Measurements from ENCODE around the gene PPP1R7.

Gene PPP1R7

GRCh38 chr2:241129086-241129871 lies 21.0 kb upstream of the PPP1R7 start:
- Mint-ChIP-seq H3K36me3 (ENCODE audit: low read depth) (peaks cover 82% of the 10 kb centered on the region), H3K4me1 (ENCODE audit: low read depth) (peaks cover 39% of the 10 kb centered on the region)

GRCh38 chr2:241130316-241130715 lies 20.0 kb upstream of the PPP1R7 start:
- no peak overlapping the region for H3K27ac Mint-ChIP-seq
- peaks cover 39% of the 10 kb centered on the region for H3K4me1 Mint-ChIP-seq (ENCODE audit: low read depth)
- no peak overlapping the region for H3K4me3 Mint-ChIP-seq
- H3K36me3 Mint-ChIP-seq (ENCODE audit: low read depth): peaks cover 88% of the 10 kb centered on the region
- no peaks in the 10 kb centered on the region for H3K9me3 Mint-ChIP-seq
- DNase-seq: no peak
- H3K27me3 Mint-ChIP-seq: no peaks in the 10 kb centered on the region

More at GRCh38 chr2:241129086-241129871, 21.0 kb upstream of the PPP1R7 start:
- H3K4me3 Mint-ChIP-seq: no peak overlapping the region
- peak overlapping the region; percentile 95 for H3K27ac Mint-ChIP-seq
- no peaks in the 10 kb centered on the region for H3K9me3 Mint-ChIP-seq
- DNase-seq: no peak
- no peaks in the 10 kb centered on the region for H3K27me3 Mint-ChIP-seq

GRCh38 chr2:241131531-241131930 lies 18.7 kb upstream of the PPP1R7 start:
- Mint-ChIP-seq H3K36me3 (ENCODE audit: low read depth) (peaks cover 89% of the 10 kb centered on the region), H3K4me1 (ENCODE audit: low read depth) (peaks cover 32% of the 10 kb centered on the region), H3K27ac (no peak overlapping the region)

DNA sequence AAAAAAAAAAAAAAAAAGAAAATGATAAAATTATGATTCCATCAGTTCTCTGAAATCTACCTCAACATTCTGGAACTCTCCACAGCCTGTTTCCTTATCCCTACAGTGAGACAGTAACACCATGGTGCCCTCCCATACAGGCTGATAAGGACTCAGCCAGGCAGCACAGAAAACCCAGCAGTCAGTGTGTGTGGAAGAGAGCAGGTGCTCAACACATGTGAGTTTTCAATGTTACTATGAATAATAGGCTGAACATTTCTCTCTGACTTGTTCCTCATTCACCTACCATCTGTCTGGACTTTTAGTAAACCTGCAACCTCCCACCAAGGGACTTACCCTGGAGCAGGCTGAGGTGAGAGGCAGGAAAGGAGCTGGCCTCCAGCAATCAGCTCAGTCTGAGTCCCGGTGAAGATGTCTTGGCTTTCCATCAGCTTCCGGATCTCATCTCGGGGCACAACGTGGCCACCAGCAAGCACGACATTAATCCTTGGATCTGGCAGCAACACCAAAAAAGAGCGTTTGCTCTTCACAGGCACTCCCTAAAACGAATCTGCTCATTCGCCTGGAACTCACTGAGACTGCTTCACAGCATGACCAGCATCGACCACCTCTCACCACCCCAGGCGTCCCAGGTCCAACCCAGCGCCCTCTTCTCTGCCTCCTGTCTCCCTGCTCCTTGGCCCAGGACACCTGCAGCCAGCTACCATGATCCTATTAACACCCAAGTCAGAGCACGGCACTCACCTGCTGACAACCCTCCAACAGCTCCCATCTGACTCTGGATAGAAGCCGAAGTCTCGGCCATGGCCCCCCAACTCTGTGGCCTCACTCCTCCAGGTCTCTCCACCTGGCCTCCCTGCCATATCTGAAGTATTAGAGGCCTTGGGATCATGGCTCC lies 17.5 kb upstream of the PPP1R7 start:
- no peak overlapping the region for H3K27ac Mint-ChIP-seq
- peaks cover 89% of the 10 kb centered on the region for H3K36me3 Mint-ChIP-seq (ENCODE audit: low read depth)
- H3K4me3 Mint-ChIP-seq: no peak overlapping the region
- H3K9me3 Mint-ChIP-seq: no peaks in the 10 kb centered on the region
- DNase-seq: no peak
- H3K27me3 Mint-ChIP-seq: no peaks in the 10 kb centered on the region
- peaks cover 21% of the 10 kb centered on the region for H3K4me1 Mint-ChIP-seq (ENCODE audit: low read depth)

More at GRCh38 chr2:241131531-241131930, 18.7 kb upstream of the PPP1R7 start:
- Mint-ChIP-seq H3K9me3 (no peaks in the 10 kb centered on the region), H3K27me3 (no peaks in the 10 kb centered on the region), H3K4me3 (no peak overlapping the region)
- no peak for DNase-seq

DNA sequence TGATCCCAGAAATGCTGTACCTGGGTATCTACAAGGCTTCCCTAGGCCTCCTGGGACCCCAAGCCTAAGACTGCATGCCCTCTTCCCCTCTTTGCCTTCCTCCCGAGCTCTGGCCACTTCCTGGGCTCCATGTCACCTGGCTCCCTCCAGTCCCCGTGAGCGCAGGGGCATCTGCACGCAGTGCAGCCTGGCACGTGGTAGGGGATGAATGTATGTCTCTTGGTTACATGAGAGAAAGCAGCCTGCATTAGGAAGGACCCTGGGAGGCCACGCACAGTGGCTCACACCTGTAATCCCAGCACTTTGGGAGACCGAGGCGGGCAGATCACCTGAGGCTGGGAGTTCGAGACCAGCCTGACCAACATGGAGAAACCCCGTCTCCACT lies 16.8 kb upstream of the PPP1R7 start:
- peaks cover 15% of the 10 kb centered on the region for H3K4me1 Mint-ChIP-seq (ENCODE audit: low read depth)
- no peak overlapping the region for H3K27ac Mint-ChIP-seq

DNA sequence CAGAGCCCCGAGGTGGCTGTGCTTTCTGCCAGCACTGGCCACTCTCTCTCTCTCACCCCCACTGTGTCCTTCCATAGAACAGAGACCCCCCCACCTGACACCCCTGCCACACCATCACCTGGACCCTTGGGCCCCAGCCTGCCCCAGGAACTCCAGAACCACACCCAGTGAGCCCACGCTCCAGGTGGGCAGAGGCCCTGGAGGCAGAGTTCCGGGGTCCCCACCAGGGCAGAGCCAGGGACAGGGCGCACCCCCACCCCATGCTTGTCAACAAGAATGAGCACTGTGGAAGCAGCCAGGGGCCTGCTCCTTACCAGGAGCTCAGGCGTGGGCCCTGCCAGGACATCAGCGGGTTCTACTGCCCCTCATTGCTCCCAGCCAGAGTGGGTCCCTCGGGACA lies 15.6 kb upstream of the PPP1R7 start:
- Mint-ChIP-seq H3K36me3 (ENCODE audit: low read depth) (peaks cover 90% of the 10 kb centered on the region), H3K9me3 (no peaks in the 10 kb centered on the region), H3K27ac (no peak overlapping the region), H3K4me1 (ENCODE audit: low read depth) (peaks cover 3% of the 10 kb centered on the region), H3K4me3 (no peak overlapping the region), H3K27me3 (no peaks in the 10 kb centered on the region)
- no peak for DNase-seq

More for the DNA sequence above, 16.8 kb upstream of the PPP1R7 start:
- H3K36me3 Mint-ChIP-seq (ENCODE audit: low read depth): peaks cover 89% of the 10 kb centered on the region
- no peaks in the 10 kb centered on the region for H3K27me3 Mint-ChIP-seq
- DNase-seq: no peak
- H3K9me3 Mint-ChIP-seq: no peaks in the 10 kb centered on the region
- no peak overlapping the region for H3K4me3 Mint-ChIP-seq

DNA sequence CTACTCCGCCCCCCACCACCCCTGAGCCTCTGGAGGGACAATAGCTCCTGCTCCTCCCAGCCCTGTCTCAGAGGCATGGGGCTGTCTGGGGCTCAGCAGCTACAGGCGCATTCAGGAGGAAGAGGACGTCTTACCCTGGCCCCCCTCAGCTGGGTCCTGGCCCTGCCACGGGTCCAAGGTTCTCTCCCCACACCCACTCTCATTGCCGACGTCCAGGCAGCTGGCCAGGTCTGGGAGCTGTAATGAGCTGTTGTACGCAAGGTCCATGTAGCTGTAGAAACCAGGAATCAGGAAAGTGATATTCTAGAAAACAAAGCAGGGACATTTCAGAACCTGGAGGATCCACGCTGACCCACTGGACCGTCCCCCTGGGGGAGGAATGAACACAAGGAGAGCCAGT lies 14.5 kb upstream of the PPP1R7 start:
- Mint-ChIP-seq H3K27me3 (no peaks in the 10 kb centered on the region), H3K9me3 (no peaks in the 10 kb centered on the region), H3K4me1 (ENCODE audit: low read depth) (no peaks in the 10 kb centered on the region), H3K4me3 (no peak overlapping the region), H3K36me3 (ENCODE audit: low read depth) (peaks cover 90% of the 10 kb centered on the region), H3K27ac (no peak overlapping the region)
- DNase-seq: no peak

DNA sequence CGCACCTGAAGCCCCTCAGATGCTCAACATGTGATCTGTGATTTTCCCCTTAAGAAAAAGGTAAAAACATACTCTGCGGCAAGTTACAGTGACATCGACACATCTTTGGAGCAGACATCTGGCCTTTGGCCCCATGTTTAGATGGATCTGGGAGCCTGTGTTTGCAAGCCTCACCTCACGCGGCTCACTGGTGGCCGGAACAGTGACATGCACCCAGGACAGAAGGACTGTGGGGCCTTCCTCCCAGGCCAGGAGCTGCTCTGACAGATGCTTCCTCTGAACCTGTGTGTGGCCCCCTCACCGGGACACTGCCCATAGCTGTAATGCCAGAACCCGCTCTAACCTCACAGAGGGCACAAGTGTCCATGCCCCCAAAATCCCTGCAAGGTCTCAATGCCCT lies 14.1 kb upstream of the PPP1R7 start:
- no peaks in the 10 kb centered on the region for H3K9me3 Mint-ChIP-seq
- H3K4me3 Mint-ChIP-seq: no peak overlapping the region
- H3K27me3 Mint-ChIP-seq: no peaks in the 10 kb centered on the region
- H3K27ac Mint-ChIP-seq: no peak overlapping the region
- no peak for DNase-seq
- peaks cover 92% of the 10 kb centered on the region for H3K36me3 Mint-ChIP-seq (ENCODE audit: low read depth)
- no peaks in the 10 kb centered on the region for H3K4me1 Mint-ChIP-seq (ENCODE audit: low read depth)

GRCh38 chr2:241136661-241137260 lies 13.5 kb upstream of the PPP1R7 start:
- Mint-ChIP-seq H3K9me3 (no peaks in the 10 kb centered on the region), H3K27ac (no peak overlapping the region), H3K27me3 (no peaks in the 10 kb centered on the region), H3K4me3 (no peak overlapping the region), H3K4me1 (ENCODE audit: low read depth) (no peaks in the 10 kb centered on the region), H3K36me3 (ENCODE audit: low read depth) (peaks cover 96% of the 10 kb centered on the region)
- DNase-seq: no peak

DNA sequence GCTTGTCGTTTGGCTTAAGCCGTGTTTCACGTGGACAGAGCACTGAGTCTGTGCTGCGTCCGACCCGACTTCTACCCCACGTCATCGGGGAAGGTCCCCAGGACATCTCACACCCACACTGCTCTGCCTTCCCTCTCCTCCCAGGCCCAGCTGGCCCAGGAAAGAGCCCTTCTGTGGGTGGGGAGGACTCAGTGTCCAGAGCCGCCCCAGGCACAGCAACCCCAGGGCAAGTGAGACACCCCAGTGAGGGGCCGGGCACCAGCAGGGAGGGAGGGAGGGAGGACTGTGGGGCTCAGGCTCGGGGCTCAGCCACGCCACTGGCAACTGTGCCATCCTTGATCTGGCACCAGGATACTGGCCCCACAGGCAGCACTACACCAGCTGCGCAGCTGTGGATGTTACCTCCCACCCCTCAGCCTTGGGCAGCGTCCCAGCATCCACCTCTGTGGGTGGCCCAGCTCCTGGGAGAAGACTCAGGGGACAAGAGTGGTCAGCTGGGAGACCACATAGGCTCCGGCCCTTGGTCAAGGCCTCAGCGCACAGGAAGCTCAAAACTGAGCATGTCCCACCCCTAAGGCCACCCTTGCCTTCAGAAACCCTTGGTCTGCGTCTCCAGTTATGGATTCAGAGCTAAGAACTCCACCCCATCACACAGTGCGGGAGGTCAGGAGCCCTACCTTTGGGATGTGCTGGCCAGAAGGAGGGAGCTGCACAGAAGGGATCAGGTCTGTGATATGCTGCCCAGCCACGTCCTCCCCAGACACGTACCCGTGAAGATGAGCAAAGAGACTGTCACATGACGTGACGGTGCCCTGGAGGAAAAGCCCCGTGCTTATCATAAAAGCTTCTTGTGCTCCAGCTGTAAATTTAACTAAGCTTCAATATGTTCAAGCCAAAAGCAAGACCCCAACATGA lies 12.7 kb upstream of the PPP1R7 start:
- no peaks in the 10 kb centered on the region for H3K4me1 Mint-ChIP-seq (ENCODE audit: low read depth)
- H3K36me3 Mint-ChIP-seq (ENCODE audit: low read depth): peaks cover 99% of the 10 kb centered on the region
- no peaks in the 10 kb centered on the region for H3K27me3 Mint-ChIP-seq
- H3K4me3 Mint-ChIP-seq: no peak overlapping the region
- no peak for DNase-seq
- no peak overlapping the region for H3K27ac Mint-ChIP-seq
- H3K9me3 Mint-ChIP-seq: no peaks in the 10 kb centered on the region

GRCh38 chr2:241138471-241138870 lies 11.8 kb upstream of the PPP1R7 start:
- Mint-ChIP-seq H3K4me1 (ENCODE audit: low read depth) (no peaks in the 10 kb centered on the region), H3K36me3 (ENCODE audit: low read depth) (peaks cover 98% of the 10 kb centered on the region), H3K9me3 (no peaks in the 10 kb centered on the region), H3K27ac (no peak overlapping the region), H3K4me3 (no peak overlapping the region), H3K27me3 (no peaks in the 10 kb centered on the region)
- DNase-seq: no peak

- H3K36me3 Mint-ChIP-seq (ENCODE audit: low read depth): peaks cover 96% of the 10 kb centered on the region
- no peaks in the 10 kb centered on the region for H3K27me3 Mint-ChIP-seq
- H3K27ac Mint-ChIP-seq: no peak overlapping the region
- H3K4me1 Mint-ChIP-seq (ENCODE audit: low read depth): no peaks in the 10 kb centered on the region
- no peak for DNase-seq
- no peaks in the 10 kb centered on the region for H3K9me3 Mint-ChIP-seq
- no peak overlapping the region for H3K4me3 Mint-ChIP-seq
Measured at GRCh38 chr2:241139531-241140444, 10.5 kb upstream of the PPP1R7 start.

DNA sequence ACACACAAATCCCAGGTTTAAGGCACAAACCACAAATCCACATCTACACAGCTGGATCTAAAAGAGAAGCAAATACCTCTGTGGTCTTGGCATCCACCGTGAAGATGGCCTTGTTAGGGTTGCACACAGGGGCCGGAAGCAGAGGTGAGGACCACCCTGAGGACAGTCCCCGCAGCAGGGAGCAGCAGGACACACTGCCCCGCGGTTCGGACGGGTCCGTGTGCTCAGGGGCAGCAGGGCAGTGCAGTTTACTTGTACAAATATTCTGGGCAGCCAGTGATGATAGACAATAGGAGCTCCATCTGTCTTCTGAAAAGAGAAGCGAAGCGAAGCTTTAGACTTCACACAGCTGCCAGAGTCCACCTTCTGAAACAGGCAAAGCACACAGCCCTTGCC lies 9.8 kb upstream of the PPP1R7 start:
- Mint-ChIP-seq H3K36me3 (ENCODE audit: low read depth) (peaks cover 94% of the 10 kb centered on the region), H3K27ac (no peak overlapping the region), H3K27me3 (no peaks in the 10 kb centered on the region), H3K9me3 (no peaks in the 10 kb centered on the region), H3K4me3 (no peak overlapping the region), H3K4me1 (ENCODE audit: low read depth) (no peaks in the 10 kb centered on the region)
- DNase-seq: no peak
